Measurements from ENCODE around the gene FAIM2. TPM values are rescaled to one million over a fixed set of nuclear protein-coding genes. Genes with fewer than 3 reads are reported as not detected.
"Not testable (repeated sequence)": the region's sequence is repeated elsewhere in the genome, so short reads cannot be mapped to it uniquely, and the experiment has no call there.

The FAIM2 gene
- total and polyA plus RNA-seq, 3 experiments from 2014 or later = 0.39 to 0.72 (median 0.44) TPM

DNA sequence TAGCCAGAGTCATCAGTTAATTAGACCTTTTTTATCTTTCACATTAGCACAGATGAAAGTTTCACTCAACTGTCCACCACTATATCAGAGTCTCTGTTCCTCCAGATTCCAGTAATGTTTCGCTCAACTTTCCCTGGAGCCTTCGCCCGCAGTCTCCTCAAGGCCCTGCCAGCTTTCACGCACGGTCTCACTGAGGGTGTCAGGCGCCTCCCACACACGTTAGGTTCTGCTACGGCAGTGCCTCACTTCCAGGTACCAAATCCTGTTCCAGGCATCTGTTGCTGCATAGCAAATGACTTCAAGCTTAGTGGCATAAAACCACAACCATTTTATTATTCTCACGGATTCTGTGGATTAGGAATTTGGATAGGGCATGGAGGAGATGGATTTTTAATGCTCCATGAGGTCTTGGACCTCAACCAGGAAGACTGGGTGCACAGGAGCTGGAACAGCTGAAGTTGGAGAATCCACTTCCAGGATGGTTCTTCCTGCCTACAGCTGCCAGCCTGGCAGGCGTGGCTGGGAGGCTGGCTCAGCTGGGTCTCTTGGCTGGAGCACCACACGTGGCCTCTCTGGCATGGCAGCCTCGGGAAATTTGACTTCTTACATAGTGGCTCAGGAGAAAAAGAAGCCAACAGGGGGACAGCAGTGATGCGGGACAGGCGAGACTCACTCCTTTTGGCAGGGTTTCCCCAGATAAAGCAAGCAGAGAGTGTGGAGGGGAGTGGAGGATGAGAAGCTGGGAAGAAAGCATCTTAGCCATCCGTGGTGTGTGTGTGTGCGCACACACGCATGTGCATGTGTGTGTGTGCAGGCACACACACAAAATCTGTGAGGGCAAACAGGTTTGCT, 39.5 kb downstream of the FAIM2 start:
- Histone ChIP-seq H3K27me3 (ENCODE audit: insufficient read depth, low read length, poor library complexity, severe bottlenecking) (no peaks in the 10 kb centered on the region), H3K27ac (ENCODE audit: low read depth, low read length) (no peak overlapping the region), H3K4me3 (ENCODE audit: low read length) (no peak overlapping the region), H3K9me3 (ENCODE audit: low read length) (no peaks in the 10 kb centered on the region), H3K36me3 (ENCODE audit: insufficient read depth, low read length) (no peaks in the 10 kb centered on the region), H3K4me1 (ENCODE audit: insufficient read depth, low read length) (no peaks in the 10 kb centered on the region)
- Mint-ChIP-seq H3K9me3 (peaks cover 0 to 2% (median 0%) of the 10 kb centered on the region in 5 donors), H3K4me3 (no peak overlapping the region), H3K4me1 (no peaks in the 10 kb centered on the region), H3K27ac (peak overlapping the region in 1 of 8 donors; percentile 51), H3K27me3 (peaks cover 6 to 11% of the 10 kb centered on the region in 2 donors), H3K36me3 (peaks cover 0 to 5% (median 0%) of the 10 kb centered on the region in 3 donors)
- POLR2A ChIA-PET = no interaction called here
- CTCF ChIA-PET = interaction anchor here (1.1 to 1.3 kb wide), 2 partner anchors 21 to 103 kb away, joined by 3 read pairs; partner anchors contain the start of gene BCDIN3D
- DNase-seq = no peak

DNA sequence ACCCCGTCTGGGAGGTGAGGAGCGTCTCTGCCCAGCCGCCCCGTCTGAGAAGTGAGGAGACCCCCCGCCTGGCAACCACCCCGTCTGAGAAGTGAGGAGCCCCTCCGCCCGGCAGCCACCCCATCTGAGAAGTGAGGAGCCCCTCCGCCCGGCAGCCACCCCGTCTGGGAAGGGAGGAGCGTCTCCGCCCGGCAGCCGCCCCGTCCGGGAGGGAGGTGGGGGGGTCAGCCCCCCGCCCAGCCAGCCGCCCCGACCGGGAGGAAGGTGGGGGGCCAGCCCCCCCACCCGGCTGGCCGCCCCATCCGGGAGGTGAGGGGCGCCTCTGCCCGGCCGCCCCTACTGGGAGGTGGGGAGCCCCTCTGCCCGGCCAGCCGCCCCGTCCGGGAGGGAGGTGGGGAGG, 42.8 kb downstream of the FAIM2 start:
- H3K27ac ChIP-seq (ENCODE audit: low read depth, low read length); H3K36me3 ChIP-seq (ENCODE audit: insufficient read depth, low read length); H3K4me3 ChIP-seq (ENCODE audit: low read length); H3K27ac Mint-ChIP-seq; DNase-seq; H3K4me1 ChIP-seq (ENCODE audit: insufficient read depth, low read length); POLR2A ChIA-PET; H3K27me3 ChIP-seq (ENCODE audit: insufficient read depth, low read length, poor library complexity, severe bottlenecking); H3K4me1 Mint-ChIP-seq; CTCF ChIA-PET; H3K9me3 ChIP-seq (ENCODE audit: low read length); H3K36me3 Mint-ChIP-seq; H3K4me3 Mint-ChIP-seq; H3K9me3 Mint-ChIP-seq: not testable (repeated sequence)
- peaks cover 12 to 15% of the 10 kb centered on the region in 2 donors for H3K27me3 Mint-ChIP-seq

- peaks cover 11 to 27% of the 10 kb centered on the region in 2 donors for H3K27me3 Mint-ChIP-seq
- H3K9me3 ChIP-seq (ENCODE audit: low read length); H3K4me1 Mint-ChIP-seq; H3K9me3 Mint-ChIP-seq; DNase-seq; H3K4me1 ChIP-seq (ENCODE audit: insufficient read depth, low read length); POLR2A ChIA-PET; H3K36me3 Mint-ChIP-seq; H3K27me3 ChIP-seq (ENCODE audit: insufficient read depth, low read length, poor library complexity, severe bottlenecking); CTCF ChIA-PET; H3K27ac ChIP-seq (ENCODE audit: low read depth, low read length); H3K4me3 ChIP-seq (ENCODE audit: low read length); H3K4me3 Mint-ChIP-seq; H3K36me3 ChIP-seq (ENCODE audit: insufficient read depth, low read length): not testable (repeated sequence)
- peak overlapping the region in 1 of 8 donors; percentile 56 for H3K27ac Mint-ChIP-seq
Measured at GRCh38 chr12:49855890-49856289, 47.8 kb downstream of the FAIM2 start.

GRCh38 chr12:49854976-49855375, 48.7 kb downstream of the FAIM2 start:
- H3K9me3 Mint-ChIP-seq = peaks cover 0 to 2% (median 0%) of the 10 kb centered on the region in 5 donors
- H3K4me3 ChIP-seq (ENCODE audit: low read length) = no peak overlapping the region
- H3K36me3 Mint-ChIP-seq = peaks cover 0 to 10% (median 0%) of the 10 kb centered on the region in 3 donors
- peaks cover 10 to 30% of the 10 kb centered on the region in 2 donors for H3K27me3 Mint-ChIP-seq
- no peak overlapping the region for H3K4me3 Mint-ChIP-seq
- POLR2A ChIA-PET = no interaction called here
- H3K9me3 ChIP-seq (ENCODE audit: low read length) = no peaks in the 10 kb centered on the region
- CTCF ChIA-PET = no interaction called here
- DNase-seq = no peak
- no peaks in the 10 kb centered on the region for H3K36me3 ChIP-seq (ENCODE audit: insufficient read depth, low read length)
- H3K27me3 ChIP-seq (ENCODE audit: insufficient read depth, low read length, poor library complexity, severe bottlenecking) = peaks cover 5% of the 10 kb centered on the region
- no peak overlapping the region for H3K27ac ChIP-seq (ENCODE audit: low read depth, low read length)
- no peak overlapping the region for H3K27ac Mint-ChIP-seq
- H3K4me1 ChIP-seq (ENCODE audit: insufficient read depth, low read length) = no peaks in the 10 kb centered on the region
- H3K4me1 Mint-ChIP-seq = no peaks in the 10 kb centered on the region

DNA sequence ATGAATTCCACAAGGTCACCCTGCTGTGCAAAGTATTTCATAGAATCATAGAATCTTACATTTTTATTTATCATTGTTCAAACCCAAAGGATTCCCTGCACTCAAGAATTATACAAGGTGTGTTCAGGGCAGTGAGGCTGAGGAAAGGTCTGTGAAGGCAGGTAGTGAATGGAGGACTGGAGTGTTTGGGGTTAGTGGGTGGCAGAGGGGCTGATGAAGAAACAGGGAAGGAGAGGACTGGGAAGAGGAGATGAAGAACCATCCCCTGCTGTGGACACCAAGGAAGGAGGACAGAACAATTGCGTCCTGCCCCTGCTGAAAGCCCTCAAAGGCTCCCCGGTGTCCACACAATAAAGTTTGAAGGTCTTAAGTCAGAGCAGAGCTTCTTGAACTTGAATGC, 50.0 kb downstream of the FAIM2 start:
- Mint-ChIP-seq H3K36me3 (peaks cover 0 to 6% (median 0%) of the 10 kb centered on the region in 3 donors), H3K4me1 (no peaks in the 10 kb centered on the region), H3K27ac (no peak overlapping the region), H3K9me3 (no peaks in the 10 kb centered on the region), H3K27me3 (peaks cover 14 to 36% of the 10 kb centered on the region in 2 donors), H3K4me3 (no peak overlapping the region)
- Histone ChIP-seq H3K27ac (ENCODE audit: low read depth, low read length) (no peak overlapping the region), H3K4me3 (ENCODE audit: low read length) (no peak overlapping the region), H3K36me3 (ENCODE audit: insufficient read depth, low read length) (no peaks in the 10 kb centered on the region), H3K4me1 (ENCODE audit: insufficient read depth, low read length) (no peaks in the 10 kb centered on the region), H3K9me3 (ENCODE audit: low read length) (no peaks in the 10 kb centered on the region), H3K27me3 (ENCODE audit: insufficient read depth, low read length, poor library complexity, severe bottlenecking) (peaks cover 9% of the 10 kb centered on the region)
- DNase-seq = no peak
- ChIA-PET CTCF (no interaction called here), POLR2A (no interaction called here)

GRCh38 chr12:49847161-49847560, 56.5 kb downstream of the FAIM2 start:
- peak overlapping the region in 1 of 7 donors; percentile 15 for H3K4me3 Mint-ChIP-seq
- Histone ChIP-seq H3K27ac (ENCODE audit: low read depth, low read length) (no peak overlapping the region), H3K4me1 (ENCODE audit: insufficient read depth, low read length) (peaks cover 24% of the 10 kb centered on the region), H3K9me3 (ENCODE audit: low read length) (no peaks in the 10 kb centered on the region), H3K27me3 (ENCODE audit: insufficient read depth, low read length, poor library complexity, severe bottlenecking) (peaks cover 7% of the 10 kb centered on the region), H3K36me3 (ENCODE audit: insufficient read depth, low read length) (no peaks in the 10 kb centered on the region), H3K4me3 (ENCODE audit: low read length) (no peak overlapping the region)
- H3K4me1 Mint-ChIP-seq = peaks cover 21 to 29% (median 25%) of the 10 kb centered on the region in 3 donors
- peaks cover 11 to 29% of the 10 kb centered on the region in 2 donors for H3K27me3 Mint-ChIP-seq
- CTCF ChIA-PET = interaction anchor here (1.0 to 1.7 kb wide), 2 partner anchors 8 to 69 kb away, joined by 3 to 5 read pairs; no protein-coding TSS in a partner anchor
- POLR2A ChIA-PET = interaction anchor here (2.1 kb wide), 1 partner anchor 106 kb away, joined by 5 read pairs; the partner anchor contains the start of gene TMBIM6
- DNase-seq = no peak
- no peaks in the 10 kb centered on the region for H3K9me3 Mint-ChIP-seq
- peaks cover 0 to 8% (median 6%) of the 10 kb centered on the region in 3 donors for H3K36me3 Mint-ChIP-seq
- peak overlapping the region in 2 of 8 donors; percentile 52 to 54 for H3K27ac Mint-ChIP-seq

DNA sequence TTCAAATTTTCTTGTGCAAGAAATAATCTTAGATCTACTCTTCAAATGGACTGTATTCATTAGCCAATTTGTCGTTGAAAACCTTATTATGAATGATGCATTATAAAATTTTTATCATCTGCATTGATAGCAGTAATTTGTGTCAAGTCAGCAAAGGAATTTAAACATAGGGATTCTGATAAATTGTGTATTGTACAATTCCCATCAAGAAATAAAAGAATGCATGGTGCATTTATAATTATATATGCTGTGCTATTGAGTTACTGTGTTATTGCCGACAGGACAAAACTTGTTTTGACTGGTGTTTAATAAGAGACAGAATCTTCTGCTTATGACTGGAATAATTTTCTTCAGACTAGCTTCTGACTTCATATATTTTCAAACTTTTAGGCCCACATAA, 57.7 kb downstream of the FAIM2 start:
- POLR2A ChIA-PET = no interaction called here
- Histone ChIP-seq H3K27me3 (ENCODE audit: insufficient read depth, low read length, poor library complexity, severe bottlenecking) (peaks cover 3% of the 10 kb centered on the region), H3K36me3 (ENCODE audit: insufficient read depth, low read length) (no peaks in the 10 kb centered on the region), H3K4me1 (ENCODE audit: insufficient read depth, low read length) (peaks cover 33% of the 10 kb centered on the region), H3K4me3 (ENCODE audit: low read length) (no peak overlapping the region), H3K27ac (ENCODE audit: low read depth, low read length) (no peak overlapping the region), H3K9me3 (ENCODE audit: low read length) (no peaks in the 10 kb centered on the region)
- DNase-seq = no peak
- H3K27me3 Mint-ChIP-seq = peaks cover 7 to 21% of the 10 kb centered on the region in 2 donors
- no peaks in the 10 kb centered on the region for H3K9me3 Mint-ChIP-seq
- CTCF ChIA-PET = interaction anchor here (1.4 kb wide), 1 partner anchor 21 kb away, joined by 6 read pairs; no protein-coding TSS in a partner anchor
- H3K4me3 Mint-ChIP-seq = no peak overlapping the region
- H3K27ac Mint-ChIP-seq = no peak overlapping the region
- peaks cover 29 to 40% (median 36%) of the 10 kb centered on the region in 3 donors for H3K4me1 Mint-ChIP-seq
- peaks cover 2 to 8% (median 4%) of the 10 kb centered on the region in 3 donors for H3K36me3 Mint-ChIP-seq

GRCh38 chr12:49843876-49844437, 59.7 kb downstream of the FAIM2 start:
- ChIA-PET POLR2A (interaction anchor here (1.5 kb wide), 1 partner anchor 16 kb away, joined by 11 read pairs; the partner anchor contains the start of gene NCKAP5L), CTCF (interaction anchor here (1.0 to 1.9 kb wide), 4 partner anchors 23 to 991 kb away, joined by 3 to 7 read pairs (median 5); partner anchors contain the start of gene TMBIM6)
- Mint-ChIP-seq H3K4me3 (peak overlapping the region in 4 of 7 donors; percentile 33 to 97 (median 90)), H3K36me3 (peaks cover 0 to 8% (median 2%) of the 10 kb centered on the region in 3 donors), H3K4me1 (peaks cover 29 to 49% (median 44%) of the 10 kb centered on the region in 3 donors), H3K27me3 (peaks cover 3 to 9% of the 10 kb centered on the region in 2 donors), H3K27ac (peak overlapping the region in 6 of 8 donors; percentile 58 to 97 (median 88)), H3K9me3 (no peaks in the 10 kb centered on the region)
- Histone ChIP-seq H3K27me3 (ENCODE audit: insufficient read depth, low read length, poor library complexity, severe bottlenecking) (no peaks in the 10 kb centered on the region), H3K27ac (ENCODE audit: low read depth, low read length) (no peak overlapping the region), H3K36me3 (ENCODE audit: insufficient read depth, low read length) (no peaks in the 10 kb centered on the region), H3K9me3 (ENCODE audit: low read length) (no peaks in the 10 kb centered on the region), H3K4me3 (ENCODE audit: low read length) (no peak overlapping the region), H3K4me1 (ENCODE audit: insufficient read depth, low read length) (peaks cover 33% of the 10 kb centered on the region)
- no peak for DNase-seq
